ENCODE data around the gene CHAF1A.

GRCh38 chr19:4373601-4374497 lies 28.6 kb upstream of the CHAF1A start:
- TF ChIP-seq CTCF (IDR thresholded peaks at IDR 0.05), result no peak
- TF ChIP-seq POLR2A (IDR thresholded peaks at IDR 0.05), result no peak
- no peak for TF ChIP-seq POLR2AphosphoS5 (IDR thresholded peaks at IDR 0.05)
- TF ChIP-seq EP300 (IDR thresholded peaks at IDR 0.05), result no peak
